Adipocyte (in vitro differentiated cells): ENCODE measurements around the gene CATSPERE.

ENCODE experiments used
- DNase-seq: peaks from one replicate; pipeline ENCODE4 v3.0.0-alpha.2; 2015; ENCODE audit warnings: low read depth
- H3K27me3 ChIP-seq: replicated peaks from 2 replicates; pipeline ENCODE4 v1.7.0; 2013; ENCODE audit warnings: mild to moderate bottlenecking, low read length, moderate library complexity; ENCODE audit not compliant: control insufficient read depth, insufficient read depth
- H3K36me3 ChIP-seq: 2 replicates; pipeline ENCODE4 v1.7.0; 2013; ENCODE audit warnings: low read length, mild to moderate bottlenecking, moderate library complexity; ENCODE audit not compliant: control insufficient read depth, insufficient read depth, severe bottlenecking
- H3K4me1 ChIP-seq: 2 replicates; pipeline ENCODE4 v1.7.0; 2013; ENCODE audit warnings: mild to moderate bottlenecking, low read length, moderate library complexity; ENCODE audit not compliant: control insufficient read depth, insufficient read depth
- H3K4me3 ChIP-seq: 2 replicates; pipeline ENCODE4 v1.7.0; 2013; ENCODE audit warnings: mild to moderate bottlenecking, low read length, moderate library complexity
- H3K9ac ChIP-seq: 2 replicates; pipeline ENCODE4 v1.7.0; 2013; ENCODE audit warnings: mild to moderate bottlenecking, low read length, moderate library complexity
- H3K9me3 ChIP-seq: 2 replicates; pipeline ENCODE4 v1.7.0; 2013; ENCODE audit warnings: mild to moderate bottlenecking, low read length, moderate library complexity; ENCODE audit not compliant: control insufficient read depth

CATSPERE gene

DNA sequence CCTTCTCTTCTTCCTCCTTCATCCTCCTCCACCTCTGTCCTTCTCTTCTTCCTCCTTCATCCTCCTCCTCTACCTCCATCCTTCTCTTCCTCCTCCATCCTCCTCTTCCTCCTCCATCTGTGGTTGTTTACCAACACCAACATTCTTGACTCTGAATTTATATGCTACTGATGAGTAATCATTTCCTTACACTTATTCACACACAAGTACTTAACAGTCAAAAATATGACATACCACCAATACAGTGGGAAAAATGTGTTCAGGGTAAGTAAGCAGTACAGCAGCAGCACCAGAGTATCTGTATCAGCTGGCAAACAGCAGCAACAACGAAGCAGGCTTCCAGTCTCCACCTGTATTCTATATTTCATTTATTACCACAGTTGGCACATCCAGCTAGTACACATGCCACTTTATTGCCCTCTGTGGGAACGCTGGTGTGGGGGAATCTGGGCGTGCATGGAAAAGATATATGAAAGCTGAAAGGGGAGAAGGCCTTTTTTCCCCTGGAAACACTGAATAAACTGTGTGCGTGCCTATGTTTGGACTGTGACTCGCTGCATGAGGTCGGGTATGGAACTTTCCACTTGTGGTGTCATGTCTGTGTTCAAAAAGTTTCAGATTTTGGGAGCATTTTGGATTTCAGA lies 25.4 kb upstream of the CATSPERE start:
- Histone ChIP-seq H3K9me3 (no peaks in the 10 kb centered on the region), H3K36me3 (peaks cover 14% of the 10 kb centered on the region), H3K4me1 (peaks cover 25% of the 10 kb centered on the region), H3K27me3 (no peaks in the 10 kb centered on the region), H3K4me3 (no peak overlapping the region), H3K9ac (no peak overlapping the region)
- DNase-seq: peak; percentile 75

DNA sequence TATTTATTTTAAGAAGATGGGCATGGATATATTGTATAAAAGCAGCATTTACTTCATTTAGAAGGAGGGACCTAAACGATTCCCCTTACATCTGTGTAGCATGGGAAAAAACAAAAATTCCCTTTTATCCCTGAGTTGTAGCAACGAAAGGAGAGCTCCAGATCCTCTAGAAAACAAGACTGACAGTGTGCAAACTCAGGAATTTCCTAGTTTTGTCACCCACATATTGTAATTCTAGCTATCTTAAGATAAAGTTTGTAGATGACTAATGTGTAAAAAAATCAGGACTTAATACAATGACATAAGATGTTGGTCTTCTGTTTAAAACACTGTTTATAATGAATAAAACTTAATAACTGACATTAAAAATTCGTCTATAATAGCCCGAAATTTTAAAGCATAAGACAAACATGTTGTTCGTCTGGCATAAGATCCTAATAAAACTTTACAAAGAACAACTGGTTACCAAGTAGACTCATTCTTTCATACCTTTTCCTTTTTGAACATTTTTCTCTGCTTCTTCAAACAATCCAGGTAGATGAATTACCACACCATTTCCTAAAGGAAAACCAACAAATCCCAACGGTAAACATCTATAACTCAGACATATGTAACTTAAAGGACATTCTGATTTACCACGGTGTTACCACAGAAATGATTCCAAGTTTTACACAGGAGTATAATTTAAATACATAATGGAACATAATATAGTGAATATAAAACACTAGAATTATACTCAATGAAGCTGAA lies 24.6 kb upstream of the CATSPERE start:
- DNase-seq: peak; percentile 29
- H3K4me1 ChIP-seq: peaks cover 25% of the 10 kb centered on the region
- no peaks in the 10 kb centered on the region for H3K27me3 ChIP-seq
- no peak overlapping the region for H3K4me3 ChIP-seq
- H3K9me3 ChIP-seq: no peaks in the 10 kb centered on the region
- H3K36me3 ChIP-seq: peaks cover 11% of the 10 kb centered on the region
- peak overlapping the region; percentile 16 for H3K9ac ChIP-seq

GRCh38 chr1:244437086-244437468 lies 24.0 kb upstream of the CATSPERE start:
- Histone ChIP-seq H3K36me3 (peaks cover 8% of the 10 kb centered on the region), H3K9ac (no peak overlapping the region), H3K9me3 (no peaks in the 10 kb centered on the region), H3K4me3 (no peak overlapping the region), H3K4me1 (peaks cover 25% of the 10 kb centered on the region), H3K27me3 (no peaks in the 10 kb centered on the region)
- peak; percentile 78 for DNase-seq

GRCh38 chr1:244439391-244440032 lies 21.6 kb upstream of the CATSPERE start:
- no peaks in the 10 kb centered on the region for H3K27me3 ChIP-seq
- no peaks in the 10 kb centered on the region for H3K9me3 ChIP-seq
- H3K4me3 ChIP-seq: no peak overlapping the region
- DNase-seq: no peak
- H3K4me1 ChIP-seq: peaks cover 25% of the 10 kb centered on the region
- H3K9ac ChIP-seq: no peak overlapping the region
- peaks cover 3% of the 10 kb centered on the region for H3K36me3 ChIP-seq

GRCh38 chr1:244442850-244443249 lies 18.2 kb upstream of the CATSPERE start:
- Histone ChIP-seq H3K9me3 (no peaks in the 10 kb centered on the region), H3K4me3 (no peak overlapping the region), H3K27me3 (no peaks in the 10 kb centered on the region), H3K4me1 (peaks cover 17% of the 10 kb centered on the region), H3K9ac (no peak overlapping the region), H3K36me3 (no peaks in the 10 kb centered on the region)
- no peak for DNase-seq

GRCh38 chr1:244444854-244445253 lies 16.2 kb upstream of the CATSPERE start:
- peak; percentile 50 for DNase-seq
- H3K4me3 ChIP-seq: no peak overlapping the region
- no peaks in the 10 kb centered on the region for H3K27me3 ChIP-seq
- H3K36me3 ChIP-seq: no peaks in the 10 kb centered on the region
- peak overlapping the region; percentile 19 for H3K9ac ChIP-seq
- no peaks in the 10 kb centered on the region for H3K9me3 ChIP-seq
- peaks cover 30% of the 10 kb centered on the region for H3K4me1 ChIP-seq

DNA sequence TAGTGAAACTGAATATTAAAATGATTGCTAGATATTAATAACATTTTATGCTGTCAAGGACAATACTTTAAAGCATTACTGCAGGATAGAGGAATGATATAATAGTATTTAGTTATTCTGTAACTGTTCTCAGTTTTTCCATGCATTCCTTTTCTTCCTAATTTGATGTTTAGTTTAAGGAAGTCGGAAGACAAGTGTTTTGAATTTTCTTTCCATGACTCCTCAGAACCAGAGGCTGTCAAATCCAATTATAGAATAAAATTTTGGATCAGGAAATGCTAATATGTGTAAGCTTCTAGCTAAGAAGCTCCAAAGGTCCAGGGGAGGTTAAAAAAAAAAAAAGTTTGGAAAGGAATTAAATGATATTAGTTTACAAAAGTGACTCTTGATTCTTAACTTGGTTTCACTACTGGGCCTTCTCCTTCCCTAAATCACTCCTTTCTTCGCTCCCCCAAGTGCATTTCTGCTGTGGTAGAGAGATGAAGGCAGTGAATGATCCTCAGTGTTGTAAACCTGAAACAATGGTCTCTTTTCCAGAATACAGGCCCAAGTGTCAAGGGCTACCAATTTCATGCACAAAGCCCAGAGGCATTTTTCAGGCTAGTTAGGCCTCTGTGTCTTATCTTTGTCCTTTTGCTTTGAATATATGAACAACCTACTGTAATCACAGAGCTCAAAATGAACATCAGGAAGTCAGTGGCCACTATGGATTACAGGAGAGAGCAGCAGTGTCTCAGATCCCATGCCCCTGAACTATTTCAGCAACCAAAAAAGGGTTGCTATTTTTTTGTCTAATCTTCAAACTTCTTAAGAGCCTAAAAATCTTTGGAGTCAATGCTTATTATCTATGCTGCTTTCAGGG lies 15.5 kb upstream of the CATSPERE start:
- Histone ChIP-seq H3K4me3 (no peak overlapping the region), H3K9me3 (no peaks in the 10 kb centered on the region), H3K27me3 (no peaks in the 10 kb centered on the region), H3K9ac (peak overlapping the region; percentile 19), H3K4me1 (peaks cover 37% of the 10 kb centered on the region), H3K36me3 (no peaks in the 10 kb centered on the region)
- peak; percentile 64 for DNase-seq

DNA sequence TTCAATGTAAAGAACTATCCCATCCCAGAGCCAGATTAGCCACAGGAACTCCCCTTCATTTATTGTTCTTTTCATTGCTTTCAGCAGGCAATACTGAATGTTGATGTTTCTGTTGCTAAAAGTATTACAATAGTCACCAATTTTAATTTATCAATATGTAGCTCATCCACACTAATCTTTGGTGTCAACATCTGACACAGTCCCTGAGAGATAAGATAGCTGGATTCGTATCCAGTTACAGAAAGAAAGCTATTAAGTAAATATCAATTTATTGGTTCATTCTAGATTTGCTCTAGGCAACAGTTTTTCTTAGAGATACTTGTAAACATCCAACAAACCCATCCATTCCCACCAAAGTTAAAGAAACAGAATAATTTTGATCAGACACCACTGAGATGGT lies 14.0 kb upstream of the CATSPERE start:
- H3K9ac ChIP-seq: no peak overlapping the region
- DNase-seq: no peak
- no peaks in the 10 kb centered on the region for H3K27me3 ChIP-seq
- H3K4me3 ChIP-seq: no peak overlapping the region
- peaks cover 40% of the 10 kb centered on the region for H3K4me1 ChIP-seq
- no peaks in the 10 kb centered on the region for H3K36me3 ChIP-seq
- no peaks in the 10 kb centered on the region for H3K9me3 ChIP-seq

DNA sequence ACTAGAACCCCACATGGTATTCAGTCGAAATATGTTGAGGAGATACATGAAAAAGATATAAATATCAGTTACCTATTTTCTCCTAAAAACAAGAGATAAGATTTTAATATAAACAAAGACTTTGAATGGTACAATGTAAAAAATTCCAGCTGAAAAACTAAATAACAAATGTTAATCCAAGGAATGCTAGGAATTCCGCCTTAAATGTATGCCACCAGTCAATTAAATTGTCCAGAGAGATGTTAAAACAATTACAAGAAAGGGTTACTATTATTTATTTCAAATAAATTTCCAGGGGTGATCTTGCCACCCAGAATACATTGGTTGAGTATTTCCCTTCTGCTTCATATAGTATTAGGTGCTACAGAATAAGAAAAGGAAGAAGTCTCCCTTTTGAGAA lies 13.5 kb upstream of the CATSPERE start:
- Histone ChIP-seq H3K9me3 (no peaks in the 10 kb centered on the region), H3K4me1 (peaks cover 43% of the 10 kb centered on the region), H3K27me3 (no peaks in the 10 kb centered on the region), H3K36me3 (no peaks in the 10 kb centered on the region), H3K4me3 (no peak overlapping the region), H3K9ac (no peak overlapping the region)
- no peak for DNase-seq

- Histone ChIP-seq H3K4me3 (no peak overlapping the region), H3K36me3 (no peaks in the 10 kb centered on the region), H3K9me3 (no peaks in the 10 kb centered on the region), H3K27me3 (no peaks in the 10 kb centered on the region), H3K9ac (no peak overlapping the region), H3K4me1 (peaks cover 48% of the 10 kb centered on the region)
- DNase-seq: no peak
Observed at GRCh38 chr1:244448279-244449036, 12.6 kb upstream of the CATSPERE start.
